Central memory CD4-positive, alpha-beta T cell (primary cell): Measurements from ENCODE around the gene CDHR5.

ENCODE experiments used
- DNase-seq: peaks from one replicate; pipeline ENCODE4 v3.0.0; 2022

Gene CDHR5

GRCh38 chr11:608791-609251 lies 15.9 kb downstream of the CDHR5 start:
- DNase-seq = no peak

DNA sequence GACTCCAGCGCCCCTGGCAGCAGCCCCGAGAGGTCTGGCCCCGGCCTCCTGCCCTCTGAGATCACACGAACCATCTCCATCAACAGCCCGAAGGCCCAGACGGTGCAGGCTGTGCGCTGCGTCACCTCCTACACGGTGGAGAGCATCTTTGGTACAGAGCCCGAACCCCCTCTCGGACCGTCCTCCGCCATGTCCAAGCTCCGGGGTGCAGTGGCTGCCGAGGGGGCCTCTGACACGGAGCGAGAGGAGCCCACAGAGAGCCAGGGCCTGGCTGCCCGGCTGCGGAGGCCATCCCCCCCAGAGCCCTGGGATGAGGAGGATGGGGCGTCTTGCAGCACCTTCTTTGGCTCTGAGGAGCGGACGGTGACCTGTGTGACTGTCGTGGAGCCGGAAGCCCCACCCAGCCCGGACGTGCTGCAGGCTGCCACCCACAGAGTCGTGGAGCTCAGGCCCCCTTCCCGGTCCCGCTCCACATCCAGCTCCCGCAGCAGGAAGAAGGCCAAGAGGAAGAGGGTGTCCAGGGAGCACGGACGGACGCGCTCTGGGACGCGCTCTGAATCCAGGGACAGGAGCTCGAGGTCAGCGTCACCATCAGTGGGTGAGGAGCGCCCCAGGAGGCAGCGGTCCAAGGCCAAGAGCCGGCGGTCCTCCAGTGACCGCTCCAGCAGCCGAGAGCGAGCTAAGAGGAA lies 16.6 kb downstream of the CDHR5 start:
- DNase-seq = no peak

DNA sequence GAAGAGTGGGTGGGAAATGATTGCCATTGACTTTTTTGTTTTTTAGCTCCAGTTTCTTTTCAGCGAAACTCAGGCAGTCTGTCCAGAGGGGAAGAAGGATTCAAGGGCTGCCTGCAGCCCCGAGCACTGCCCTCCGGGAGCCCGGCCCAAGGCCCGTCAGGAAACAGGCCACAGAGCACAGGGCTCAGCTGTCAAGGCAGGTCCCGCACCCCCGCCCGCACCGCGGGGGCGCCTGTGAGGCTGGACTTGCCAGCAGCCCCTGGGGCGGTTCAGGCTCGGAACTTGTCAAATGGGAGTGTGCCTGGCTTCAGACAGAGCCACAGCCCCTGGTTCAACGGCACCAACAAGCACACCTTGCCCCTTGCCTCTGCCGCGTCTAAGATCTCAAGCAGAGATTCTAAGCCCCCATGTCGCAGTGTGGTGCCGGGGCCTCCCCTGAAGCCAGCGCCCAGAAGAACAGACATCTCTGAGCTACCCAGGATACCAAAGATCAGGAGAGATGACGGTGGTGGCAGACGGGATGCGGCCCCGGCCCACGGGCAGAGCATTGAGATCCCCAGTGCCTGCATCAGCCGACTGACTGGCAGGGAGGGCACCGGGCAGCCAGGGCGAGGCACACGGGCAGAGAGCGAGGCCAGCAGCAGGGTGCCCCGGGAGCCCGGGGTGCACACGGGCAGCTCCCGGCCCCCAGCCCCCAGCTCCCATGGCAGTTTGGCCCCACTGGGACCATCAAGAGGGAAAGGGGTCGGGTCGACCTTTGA lies 17.6 kb downstream of the CDHR5 start:
- no peak for DNase-seq

DNA sequence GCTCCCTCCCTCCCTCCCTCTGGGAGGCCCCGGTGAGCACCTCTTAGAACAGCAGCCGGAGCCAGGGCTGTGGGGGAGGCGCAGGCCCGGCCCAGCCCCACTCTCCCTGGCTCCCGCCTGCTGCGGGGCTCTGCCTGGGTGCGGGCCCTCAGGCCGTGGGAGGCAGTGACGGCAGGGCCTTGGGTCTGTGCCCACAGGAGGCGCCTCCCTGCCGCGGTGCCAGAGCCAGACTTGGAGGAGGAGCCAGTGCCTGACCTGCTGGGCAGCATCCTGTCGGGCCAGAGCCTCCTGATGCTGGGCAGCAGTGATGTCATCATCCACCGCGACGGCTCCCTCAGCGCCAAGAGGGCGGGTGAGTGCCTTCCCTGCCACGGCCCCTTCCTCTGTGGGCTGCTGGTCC lies 18.5 kb downstream of the CDHR5 start:
- DNase-seq = no peak

GRCh38 chr11:605286-606129 lies 19.2 kb downstream of the CDHR5 start:
- DNase-seq = no peak

DNA sequence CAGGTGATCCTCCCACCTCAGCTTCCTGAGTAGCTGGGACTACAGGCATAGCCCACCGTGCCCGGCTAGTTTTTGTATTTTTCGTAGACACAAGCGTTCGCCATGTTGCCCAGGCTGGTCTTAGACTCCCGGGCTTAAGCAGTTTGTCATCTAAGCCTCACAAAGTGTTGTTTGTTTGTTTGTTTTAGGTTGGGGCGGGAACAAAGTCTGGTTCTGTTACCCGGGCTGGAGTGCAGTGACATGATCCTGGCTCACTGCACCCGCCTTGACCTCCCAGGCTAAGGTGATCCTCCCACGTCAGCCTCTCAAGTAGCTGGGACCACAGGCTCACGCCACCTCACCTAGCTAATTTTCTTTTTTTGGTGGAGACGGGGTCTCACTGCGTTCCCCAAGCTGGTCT lies 21.6 kb downstream of the CDHR5 start:
- DNase-seq = no peak

DNA sequence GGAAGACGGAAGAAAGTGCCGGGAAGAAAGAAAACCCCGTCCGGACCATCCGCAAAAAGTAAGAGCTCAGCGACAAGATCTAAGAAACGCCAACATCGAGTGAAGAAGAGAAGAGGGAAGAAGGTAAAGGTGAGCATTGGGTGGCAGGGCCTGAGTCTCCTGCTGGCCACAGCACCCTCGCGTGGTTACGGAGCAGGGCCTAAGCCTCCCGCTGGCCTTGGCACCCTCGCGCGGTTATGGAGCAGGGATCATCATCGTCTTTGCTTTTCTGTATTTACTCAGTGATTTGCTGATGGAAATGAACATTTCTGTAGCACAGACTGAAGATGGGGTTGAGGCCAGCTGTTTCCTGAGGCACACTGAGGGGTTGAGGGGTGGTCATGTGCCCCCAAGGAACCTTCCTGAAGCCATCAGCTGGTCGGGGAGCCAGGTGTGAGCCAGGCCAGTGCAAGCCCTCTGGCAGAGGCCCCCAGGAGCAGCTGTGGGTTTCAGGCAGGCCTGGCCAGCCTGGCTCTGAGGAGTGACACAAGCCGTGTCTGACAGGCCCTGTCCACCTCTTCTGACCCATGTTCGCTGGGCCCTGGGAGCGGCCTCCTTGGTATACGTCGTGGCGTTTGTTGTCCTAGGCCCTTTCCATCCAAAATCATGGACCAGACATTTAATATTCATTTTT lies 23.0 kb downstream of the CDHR5 start:
- DNase-seq = no peak

- no peak for DNase-seq
Measured at GRCh38 chr11:598005-598680, 26.6 kb downstream of the CDHR5 start.

DNA sequence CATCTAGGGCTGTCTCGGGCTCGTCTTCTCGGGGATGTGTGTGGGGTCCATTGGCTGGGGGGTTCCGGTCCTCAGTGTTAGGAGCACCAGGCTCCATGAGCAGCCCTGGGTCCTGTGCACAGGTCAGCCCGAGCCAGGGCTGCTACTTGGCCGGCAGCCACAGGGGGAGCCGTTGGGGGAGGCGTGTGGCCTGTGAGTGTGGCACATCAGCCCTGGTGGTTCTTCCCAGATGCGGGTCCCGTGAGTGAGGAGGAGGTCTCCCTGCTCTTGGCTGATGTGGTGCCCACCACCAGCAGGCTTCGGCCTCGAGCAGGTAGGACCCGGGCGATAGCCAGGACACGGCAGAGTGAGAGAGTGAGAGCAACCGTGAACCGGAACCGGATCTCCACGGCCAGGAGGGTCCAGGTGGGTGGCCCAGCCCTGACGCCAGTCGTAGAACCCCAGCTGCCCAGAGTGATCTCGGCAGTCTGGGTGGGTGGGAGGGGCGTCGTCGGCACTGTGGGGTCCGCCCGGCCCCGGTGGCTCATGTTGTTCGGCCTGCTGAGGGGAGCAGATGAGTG lies 27.5 kb downstream of the CDHR5 start:
- DNase-seq = no peak

GRCh38 chr11:596374-596773 lies 28.4 kb downstream of the CDHR5 start:
- DNase-seq = no peak

DNA sequence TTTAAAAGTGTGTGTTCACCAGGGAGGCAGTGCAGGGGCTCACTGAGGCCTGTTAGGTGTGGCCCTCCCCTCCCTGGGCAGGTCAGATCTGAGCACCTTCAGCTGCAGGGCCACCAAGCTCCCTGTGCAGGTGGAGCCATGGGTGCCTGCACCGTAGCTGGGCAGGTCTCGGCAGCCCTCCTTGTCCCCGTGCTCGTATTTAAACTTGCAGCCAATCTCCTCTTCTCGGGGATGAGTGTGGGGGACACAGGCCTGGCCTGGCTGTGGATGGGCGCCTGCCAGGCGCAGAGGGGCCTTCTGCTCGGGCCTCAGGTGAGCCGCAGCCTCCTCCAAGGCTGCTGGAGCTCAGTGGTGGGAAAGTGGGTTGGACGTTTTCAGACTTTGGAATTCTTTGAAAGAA lies 29.4 kb downstream of the CDHR5 start:
- no peak for DNase-seq

DNA sequence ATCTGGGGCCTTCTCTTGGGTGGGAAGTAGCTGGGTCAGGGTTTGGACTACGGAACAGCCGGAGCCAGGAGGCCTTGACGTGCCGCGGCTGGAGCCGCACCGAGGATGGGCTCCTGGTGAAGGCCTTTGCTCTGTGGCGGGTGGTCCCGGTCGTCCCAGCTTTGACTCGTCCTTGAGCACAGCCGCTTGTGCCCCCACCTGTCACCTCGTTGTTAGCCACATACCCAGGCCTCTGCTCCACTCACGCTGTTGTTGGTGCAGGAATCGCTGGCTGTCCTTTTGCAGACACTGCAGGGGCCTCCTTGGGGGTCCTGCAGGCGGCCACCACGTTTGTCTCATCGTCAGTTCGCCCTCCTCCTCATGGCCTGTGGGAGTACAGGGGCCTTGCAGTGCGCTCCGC lies 31.4 kb downstream of the CDHR5 start:
- DNase-seq = no peak

- no peak for DNase-seq
Measured at GRCh38 chr11:592918-593317, 31.8 kb downstream of the CDHR5 start.

GRCh38 chr11:592501-592900 lies 32.3 kb downstream of the CDHR5 start:
- no peak for DNase-seq

GRCh38 chr11:590997-591396 lies 33.8 kb downstream of the CDHR5 start:
- no peak for DNase-seq

- DNase-seq = no peak
Measured at GRCh38 chr11:589798-590197, 35.0 kb downstream of the CDHR5 start.

- DNase-seq = peak; percentile 78
Measured at GRCh38 chr11:587978-588380, 36.8 kb downstream of the CDHR5 start.

DNA sequence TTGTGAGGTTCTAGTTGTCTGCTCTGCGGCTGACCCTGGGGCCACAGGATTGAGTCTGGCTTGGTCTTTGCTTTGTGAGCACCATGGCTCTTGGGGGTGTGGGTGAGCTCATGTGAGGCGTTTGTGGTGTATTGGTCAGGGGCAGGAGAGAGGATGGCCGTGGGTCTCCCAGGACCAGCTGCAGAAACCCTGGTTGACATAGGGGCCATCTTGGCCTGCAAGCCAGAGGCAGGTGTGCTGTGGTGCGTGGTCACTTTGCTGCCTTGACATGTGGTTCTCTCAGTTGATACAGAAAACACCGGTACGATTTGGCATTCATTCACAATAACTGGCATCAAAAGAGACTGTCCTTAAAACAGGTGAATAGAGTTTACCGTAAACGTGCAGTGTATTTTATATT lies 37.2 kb downstream of the CDHR5 start:
- no peak for DNase-seq

DNA sequence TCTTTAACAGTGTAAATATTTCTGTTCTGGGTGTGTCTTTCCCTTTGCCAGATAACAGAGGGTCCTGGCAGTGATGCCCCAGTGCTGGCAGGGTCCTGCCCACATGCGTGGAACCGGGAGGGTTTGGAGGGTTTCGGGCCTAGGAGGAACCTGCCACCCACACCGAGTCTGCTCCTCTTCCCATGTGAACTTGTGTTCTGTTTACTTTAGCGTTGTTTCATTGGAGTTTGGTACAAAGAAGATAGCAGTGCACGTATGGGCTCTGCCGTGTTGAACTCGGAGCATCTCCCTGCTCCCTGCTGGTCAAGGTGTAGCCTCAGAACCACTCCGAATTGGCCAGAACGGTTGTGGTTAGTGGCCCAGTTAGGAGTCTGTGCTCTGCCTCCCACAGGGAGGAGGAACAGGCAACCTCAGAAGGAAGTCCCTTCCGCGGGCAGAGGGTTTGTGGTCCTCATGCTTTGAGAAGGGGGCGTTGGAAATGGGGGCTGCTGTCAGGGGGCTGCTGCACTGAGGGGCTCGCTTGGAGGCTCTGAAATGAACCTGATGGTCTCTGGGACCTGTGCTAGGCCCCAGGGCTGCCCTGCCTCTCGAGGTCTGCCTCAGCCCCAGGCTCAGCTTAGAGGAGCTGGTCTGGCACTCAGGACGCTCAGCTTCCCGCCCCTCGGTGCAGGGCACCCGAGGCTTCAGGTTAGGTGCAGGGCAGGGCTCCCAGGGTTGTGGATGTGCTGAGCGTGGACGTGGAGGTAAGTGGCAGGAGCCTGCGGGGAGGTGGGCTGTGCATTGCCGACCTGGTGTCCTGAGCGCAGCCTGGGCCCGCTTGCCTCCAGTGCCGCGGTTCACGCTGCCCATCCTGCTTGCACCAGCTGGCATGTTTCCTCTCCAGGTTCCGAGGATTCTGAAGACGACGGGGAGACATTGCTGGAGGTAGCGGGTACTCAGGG lies 38.1 kb downstream of the CDHR5 start:
- no peak for DNase-seq

DNA sequence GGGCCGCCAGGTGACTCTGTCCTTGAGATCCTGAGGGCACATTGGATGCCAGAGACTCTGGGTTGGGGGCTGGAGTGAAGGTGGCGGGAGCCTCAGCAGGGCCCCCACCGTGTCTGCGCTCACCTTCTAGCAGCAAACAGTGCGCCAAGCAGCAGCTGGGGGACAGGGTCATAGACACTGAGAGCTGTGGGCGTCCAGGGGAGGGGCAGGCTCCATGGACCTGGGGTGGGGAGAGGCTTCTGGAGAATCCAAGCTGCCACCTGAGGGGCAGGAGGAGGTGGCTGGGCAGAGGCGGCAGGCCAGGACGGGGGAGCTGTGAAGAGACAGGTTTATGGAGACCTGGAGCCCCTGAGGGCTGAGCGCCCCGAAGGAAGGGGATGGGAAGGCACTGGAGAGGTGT lies 40.5 kb downstream of the CDHR5 start:
- DNase-seq = no peak

GRCh38 chr11:581752-582151 lies 43.0 kb downstream of the CDHR5 start:
- DNase-seq = no peak
